GM21381 (cell line): ENCODE data around the gene MYO18B.

Experiments used
- ATAC-seq: cut with Tn5 transposase; IDR thresholded peaks from one replicate; pipeline ENCODE4 v1.9.1; 2021; ENCODE audit warnings: mild to moderate bottlenecking, moderate library complexity; ENCODE audit not compliant: unreplicated experiment

MYO18B gene

DNA sequence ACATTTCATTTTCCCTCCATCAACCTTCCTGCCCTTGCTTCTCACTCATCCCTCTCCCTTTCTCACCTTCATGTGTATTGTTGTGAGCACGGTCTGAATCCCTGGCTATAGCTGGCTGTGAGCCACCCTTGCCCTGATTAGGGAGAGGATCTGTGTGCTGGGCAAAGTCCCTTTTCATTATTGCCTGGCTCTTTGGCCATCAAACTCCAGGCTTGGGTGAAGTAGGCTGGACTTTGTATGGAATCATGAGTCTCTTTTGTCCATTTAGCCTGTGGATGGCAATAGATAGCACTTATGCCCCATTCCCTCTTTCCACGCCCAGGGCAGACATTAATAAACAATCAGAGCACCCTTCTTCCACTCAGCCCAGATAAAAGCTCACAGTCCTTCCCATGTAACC is 6.7 kb downstream of the MYO18B start:
- no peak for ATAC-seq

DNA sequence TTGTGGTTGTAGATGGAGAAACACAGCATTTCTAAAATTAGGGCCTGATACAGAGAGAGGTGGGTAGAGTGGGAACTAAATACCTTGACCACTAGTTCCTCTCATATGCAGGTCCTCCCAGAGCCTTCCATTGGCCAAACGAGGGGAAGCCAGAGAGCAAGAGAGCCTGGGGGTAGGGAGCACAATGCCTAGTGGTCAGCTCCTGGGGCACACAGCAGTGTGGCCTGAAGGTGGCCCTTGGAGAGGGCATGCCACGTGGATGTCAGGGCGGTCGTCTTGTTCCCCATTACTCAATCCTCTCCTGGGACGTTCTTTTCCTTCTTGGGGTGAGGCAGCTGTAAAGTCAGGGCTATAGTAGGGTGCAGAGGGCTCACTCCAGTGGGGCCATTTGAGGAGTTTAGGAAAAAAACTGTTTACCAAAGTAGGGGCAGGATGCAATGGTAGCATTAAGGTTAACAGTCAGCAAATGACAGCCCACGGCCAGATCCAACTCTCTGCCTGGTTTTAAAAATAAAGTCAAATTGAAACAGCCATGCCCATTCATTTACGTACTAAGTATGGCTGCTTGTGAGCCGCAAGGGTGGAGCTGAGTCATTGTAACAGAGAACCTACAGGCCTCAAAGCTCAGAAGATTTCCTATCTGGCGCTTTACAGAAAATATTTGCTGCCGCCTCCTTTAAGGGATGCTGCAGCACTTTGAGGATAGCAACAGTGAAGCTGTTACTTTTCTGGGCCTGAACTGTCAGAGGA is 7.6 kb downstream of the MYO18B start:
- ATAC-seq, result no peak

DNA sequence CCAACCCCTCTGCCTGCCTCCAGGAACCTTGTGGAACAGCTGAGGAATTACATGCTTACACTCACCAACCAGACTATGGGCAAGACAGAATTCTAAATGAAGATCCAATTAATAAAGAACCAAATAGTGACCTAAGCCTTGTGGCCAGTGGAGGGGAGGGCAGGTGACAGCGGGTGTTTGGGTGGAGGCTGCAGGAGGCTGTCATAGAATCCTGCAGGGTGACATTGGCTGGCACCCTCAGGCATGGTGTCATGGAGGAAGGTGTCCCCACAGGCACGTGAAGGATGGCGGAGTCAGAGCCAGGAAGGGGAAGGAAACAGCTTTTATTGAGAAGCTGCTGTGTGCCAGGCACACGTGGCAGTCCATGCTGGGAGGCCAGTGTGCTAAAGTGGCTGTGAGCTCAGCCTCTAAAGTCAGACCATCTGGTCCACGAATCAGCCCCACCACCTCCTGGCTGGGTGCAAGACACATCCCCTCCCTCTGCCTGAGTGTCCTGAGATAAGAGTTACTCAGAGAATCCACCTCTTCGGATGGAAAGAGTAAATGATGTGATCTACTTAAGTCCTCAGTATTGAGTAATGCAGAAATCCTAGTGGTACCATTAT is 8.7 kb downstream of the MYO18B start:
- ATAC-seq, result no peak

DNA sequence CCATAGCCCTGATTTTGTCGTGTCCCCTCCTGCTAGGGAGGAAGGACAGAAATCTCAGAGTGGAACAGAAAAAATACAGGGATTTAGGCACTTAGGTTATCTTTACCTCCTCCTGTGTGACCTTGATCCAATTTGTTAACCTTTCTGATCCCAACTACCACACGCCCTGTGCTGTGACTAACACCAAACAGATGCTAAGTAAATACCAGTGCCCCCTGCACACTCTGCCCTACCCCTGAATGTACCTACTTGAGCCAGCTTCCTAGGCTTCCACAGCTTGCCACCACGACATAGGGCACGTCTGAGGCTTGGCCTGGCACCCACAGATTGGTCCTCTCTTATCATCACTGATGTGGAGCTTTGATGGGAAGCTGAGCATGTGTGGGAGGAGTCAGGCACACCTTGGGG is 9.2 kb downstream of the MYO18B start:
- no peak for ATAC-seq

DNA sequence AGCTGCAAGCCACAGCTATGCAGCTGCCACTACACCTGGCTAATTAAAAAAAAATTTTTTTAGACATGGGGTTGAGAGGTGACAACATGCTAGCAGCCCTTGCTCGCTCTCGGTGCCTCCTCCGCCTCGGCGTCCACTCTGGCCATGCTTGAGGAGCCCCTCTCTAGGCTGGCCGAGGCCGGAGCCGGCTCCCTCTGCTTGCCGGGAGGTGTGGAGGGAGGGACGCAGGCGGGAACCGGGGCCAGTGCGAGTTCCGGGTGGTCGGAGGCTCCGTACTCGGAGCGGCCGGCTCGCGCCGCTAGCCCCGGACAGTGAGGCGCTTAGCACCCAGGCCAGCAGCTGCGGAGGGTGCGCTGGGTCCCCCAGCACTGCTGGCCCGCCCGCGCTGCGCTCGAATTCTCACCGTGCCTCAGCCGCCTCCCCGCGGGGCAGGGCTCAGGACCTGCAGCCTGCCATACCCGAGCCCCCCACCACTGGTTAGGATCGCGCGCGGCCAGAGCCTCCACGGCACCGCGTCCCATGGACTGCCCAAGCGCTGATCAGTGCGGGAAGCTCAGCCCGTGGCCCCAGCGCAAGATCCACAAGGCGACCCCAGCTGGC is 10.7 kb downstream of the MYO18B start:
- no peak for ATAC-seq

DNA sequence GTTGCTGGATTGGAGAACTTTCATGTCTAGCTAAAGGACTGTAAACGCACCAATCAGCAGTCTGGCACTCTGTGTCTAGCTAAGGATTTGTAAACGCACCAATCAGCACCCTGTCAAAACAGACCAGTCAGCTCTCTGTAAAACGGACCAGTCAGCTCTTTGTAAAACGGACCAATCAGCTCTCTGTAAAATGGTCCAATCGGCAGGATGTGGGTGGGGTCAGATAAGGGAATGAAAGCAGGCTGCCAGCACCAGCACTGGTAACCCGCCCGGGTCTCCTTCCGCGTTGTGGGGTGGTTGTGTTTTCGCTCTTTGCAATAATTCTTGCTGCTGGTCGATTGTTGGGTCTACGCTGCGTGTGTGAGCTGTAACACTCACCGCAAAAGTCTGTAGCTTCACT is 11.3 kb downstream of the MYO18B start:
- ATAC-seq, result no peak

DNA sequence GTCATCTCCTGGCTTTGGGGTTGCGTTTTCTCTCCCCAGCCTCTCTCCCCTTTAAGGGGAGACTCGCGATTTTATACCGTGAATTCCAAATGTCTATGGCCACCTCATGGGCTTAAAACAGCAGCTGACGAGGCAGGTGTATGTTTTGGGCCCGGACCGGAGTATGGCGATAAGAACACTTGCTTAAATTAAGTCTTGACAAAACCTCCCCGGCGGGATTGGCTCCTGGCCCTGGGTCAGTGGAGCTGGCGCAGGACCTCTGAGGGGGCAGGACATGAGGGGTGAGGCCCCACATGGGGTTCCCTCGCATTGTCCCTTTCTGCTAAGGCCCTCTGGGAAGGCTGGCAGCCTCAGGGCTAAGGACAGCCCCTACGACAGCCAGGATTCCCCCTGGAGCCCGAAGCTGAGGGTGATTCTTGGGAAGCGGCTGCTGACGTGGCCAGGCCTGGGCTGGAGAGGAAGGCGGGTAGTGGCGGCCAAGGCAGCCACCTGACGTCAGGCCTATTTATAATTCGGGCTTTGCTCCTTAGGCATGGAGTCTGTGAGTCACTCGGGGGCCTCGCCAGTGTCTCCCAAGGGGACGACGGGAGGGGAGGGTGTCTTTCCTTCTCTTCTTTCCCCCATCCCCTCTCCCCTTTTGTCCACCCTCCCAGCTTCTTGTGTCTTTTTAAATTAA is 12.7 kb downstream of the MYO18B start:
- ATAC-seq, result no peak

DNA sequence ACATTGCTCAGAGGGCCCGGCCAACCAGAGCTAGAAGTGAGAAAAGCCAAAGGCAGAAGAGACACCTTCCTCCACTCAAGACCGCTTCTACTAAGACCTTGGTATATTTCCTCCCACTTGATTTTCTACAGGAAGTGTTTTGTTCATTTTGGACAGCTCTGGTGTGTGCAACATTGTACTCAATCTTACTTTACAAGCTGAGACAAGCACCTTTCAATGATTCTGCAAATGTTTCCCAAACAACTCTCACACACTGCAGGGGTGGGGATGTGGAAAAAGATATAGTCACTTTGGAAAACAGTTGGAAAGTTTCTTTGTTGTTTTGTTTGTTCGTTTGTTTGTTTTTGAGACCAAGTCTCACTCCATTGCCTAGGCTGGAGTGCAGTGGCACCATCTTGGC is 15.7 kb downstream of the MYO18B start:
- ATAC-seq, result no peak

DNA sequence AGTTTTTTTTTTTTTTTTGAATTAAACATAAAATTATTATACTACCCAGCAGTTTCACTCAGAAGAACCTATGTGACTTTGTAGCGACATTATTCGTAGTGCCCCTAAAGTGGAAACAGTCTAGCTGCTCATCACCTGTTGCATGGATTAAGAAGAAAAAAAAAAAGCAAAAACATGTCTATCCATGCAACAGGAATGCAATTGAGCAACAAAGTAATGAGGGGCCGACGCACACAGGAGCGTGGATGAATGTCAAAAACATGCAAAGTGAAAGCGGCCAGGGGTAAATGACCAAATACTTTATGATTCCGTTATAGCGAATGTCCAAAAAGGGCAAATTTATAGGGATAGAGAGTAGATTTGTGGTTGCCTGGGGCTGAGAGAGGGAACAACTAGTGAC is 16.3 kb downstream of the MYO18B start:
- no peak for ATAC-seq

DNA sequence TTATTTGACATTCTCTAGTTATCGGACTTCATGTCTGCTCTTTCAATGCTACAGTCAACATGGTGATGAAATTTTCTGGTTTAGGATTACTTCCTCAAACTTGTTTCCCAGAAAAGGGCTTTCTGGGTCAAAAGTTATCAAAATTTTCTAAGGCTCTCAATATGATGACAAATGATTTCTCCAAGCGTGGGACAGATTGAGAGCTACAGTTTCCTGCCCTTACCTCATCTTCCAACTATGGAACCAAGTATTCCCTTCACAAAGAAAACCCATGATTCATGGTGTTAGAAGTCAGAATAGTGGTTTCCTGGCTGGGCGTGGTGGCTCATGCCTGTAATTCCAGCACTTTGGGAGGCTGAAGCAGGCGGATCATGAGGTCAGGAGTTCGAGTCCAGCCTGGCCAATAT is 17.8 kb downstream of the MYO18B start:
- no peak for ATAC-seq

DNA sequence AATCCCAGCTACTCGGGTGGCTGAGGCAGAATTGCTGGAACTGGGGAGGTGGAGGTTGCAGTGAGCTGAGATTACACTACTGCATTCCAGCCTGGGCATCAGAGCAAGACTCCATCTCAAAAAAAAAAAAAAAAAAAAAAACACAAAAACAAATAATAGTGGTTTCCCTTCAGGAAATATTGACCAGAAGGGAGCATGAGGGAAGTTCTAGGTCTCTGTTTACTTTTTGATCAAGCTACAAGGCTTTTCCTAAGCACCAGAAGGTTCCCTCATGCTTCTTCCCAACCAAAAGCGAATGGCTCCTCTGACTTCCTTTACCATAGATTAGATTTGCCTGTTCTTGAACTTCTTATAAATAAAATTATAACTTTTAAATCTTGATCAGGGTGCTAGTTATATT is 18.3 kb downstream of the MYO18B start:
- ATAC-seq, result no peak

DNA sequence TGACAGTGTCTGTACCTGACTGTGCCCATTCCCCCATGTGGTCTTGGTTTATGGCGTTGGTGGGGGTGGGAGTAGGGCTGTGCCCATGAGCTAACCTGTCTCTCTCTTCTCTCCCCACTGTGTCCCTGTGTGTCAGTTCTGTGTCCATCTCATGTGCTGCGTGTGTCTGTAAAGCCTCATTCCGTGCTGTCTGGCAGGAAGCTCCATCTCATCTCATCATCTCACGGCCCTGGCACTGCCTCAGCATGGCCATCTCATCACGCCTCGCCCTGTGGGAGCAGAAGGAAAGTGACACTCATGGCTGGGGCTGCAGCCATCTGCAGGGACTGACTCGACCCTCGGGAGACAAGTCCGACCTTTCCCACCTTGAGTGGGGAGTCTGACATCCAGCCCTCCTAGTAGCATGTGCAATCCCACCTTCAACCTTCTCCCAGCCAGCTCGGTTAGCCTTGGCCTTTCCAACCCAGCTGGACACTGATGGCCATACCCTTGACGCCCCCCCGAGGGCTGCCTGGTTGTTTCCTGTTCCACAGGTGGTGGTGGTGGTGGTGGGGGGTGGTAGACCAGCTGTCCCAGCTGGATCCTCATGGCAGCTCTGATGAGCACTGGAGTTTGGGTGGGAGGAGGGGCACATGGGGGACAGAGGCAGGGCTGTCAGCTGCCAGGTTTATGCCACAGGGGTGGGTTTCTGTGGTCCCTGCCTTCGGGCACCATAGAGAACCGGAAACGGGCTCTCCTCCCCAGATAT is 19.0 kb downstream of the MYO18B start:
- no peak for ATAC-seq

DNA sequence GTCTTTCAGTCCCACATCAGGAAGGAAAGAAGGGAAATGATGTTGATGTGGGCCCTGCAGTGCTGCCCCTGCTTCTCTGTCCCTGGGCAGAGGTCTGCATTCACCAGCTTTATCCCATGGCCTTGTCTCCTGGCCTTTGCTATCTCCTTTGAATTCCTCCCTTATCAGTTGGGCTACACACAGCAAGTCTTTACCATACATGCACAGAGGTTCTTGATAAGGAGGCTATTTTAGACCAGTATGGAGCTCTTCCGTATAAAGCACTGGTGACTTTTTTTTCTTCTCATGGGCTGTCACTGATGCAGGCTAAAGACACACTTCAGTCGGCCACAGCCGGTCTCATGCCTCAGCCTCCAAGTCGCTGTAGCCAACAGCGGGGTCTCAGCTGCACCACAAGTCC is 20.2 kb downstream of the MYO18B start:
- no peak for ATAC-seq

DNA sequence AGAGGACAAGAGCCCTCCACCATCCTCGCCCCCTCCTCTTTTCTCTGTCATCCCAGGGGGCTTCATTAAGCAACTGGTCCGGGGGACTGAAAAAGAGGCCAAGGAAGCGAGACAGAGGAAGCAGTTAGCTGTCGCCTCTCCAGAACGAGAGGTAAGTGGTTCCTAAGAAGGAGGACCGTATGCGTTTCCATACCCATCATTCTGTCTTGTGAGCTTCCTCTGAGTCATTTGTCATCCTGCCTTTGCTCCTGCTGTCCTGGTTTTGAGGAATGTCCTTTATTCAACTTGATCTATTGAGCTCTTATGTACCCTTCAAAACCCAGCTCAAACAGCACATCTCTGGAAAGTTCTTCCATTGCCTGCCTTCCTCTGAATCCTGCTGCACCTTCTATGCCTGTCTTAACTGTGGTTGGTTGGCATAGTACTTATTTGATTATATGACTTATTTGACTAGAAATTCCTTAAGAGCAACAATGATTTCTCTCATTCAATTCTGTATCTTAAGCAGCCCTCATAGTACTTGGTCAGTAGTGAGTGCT is 21.3 kb downstream of the MYO18B start:
- ATAC-seq, result no peak

DNA sequence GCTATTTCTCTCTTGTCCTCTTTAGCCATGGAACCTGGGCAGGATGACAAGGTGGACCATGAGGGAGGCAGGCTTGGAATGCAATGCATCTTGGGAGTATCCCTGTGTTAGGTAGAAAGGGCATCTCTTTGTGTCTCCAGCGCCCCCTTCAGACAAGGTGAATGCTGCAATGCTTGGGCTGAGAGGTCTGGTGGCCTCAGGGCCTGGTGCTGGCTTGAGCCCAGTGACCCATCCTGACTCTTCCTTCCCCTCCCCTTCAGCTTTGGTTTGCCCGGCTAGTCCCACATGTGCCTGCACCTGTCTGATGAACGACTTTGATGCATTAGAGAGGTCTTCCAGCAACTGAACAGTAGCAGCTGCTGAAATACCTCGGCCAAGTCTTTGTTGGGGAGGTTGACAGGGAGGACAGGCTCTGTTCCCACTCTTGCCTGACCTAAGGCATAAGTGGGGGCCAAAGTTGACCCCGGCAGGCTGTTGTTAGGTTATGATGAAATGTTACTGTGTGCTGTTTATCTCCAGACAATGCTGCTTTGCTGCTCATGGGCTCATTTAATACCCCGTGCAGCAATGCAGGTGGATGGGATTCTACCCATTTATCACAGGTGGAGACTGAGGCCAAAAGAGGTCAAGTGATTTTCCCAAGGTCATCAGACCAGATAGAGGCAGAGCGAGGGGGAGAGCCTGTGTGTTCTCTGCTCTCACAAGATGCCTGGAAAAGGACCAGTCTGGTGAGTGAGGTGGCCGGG is 22.5 kb downstream of the MYO18B start:
- ATAC-seq, result no peak

DNA sequence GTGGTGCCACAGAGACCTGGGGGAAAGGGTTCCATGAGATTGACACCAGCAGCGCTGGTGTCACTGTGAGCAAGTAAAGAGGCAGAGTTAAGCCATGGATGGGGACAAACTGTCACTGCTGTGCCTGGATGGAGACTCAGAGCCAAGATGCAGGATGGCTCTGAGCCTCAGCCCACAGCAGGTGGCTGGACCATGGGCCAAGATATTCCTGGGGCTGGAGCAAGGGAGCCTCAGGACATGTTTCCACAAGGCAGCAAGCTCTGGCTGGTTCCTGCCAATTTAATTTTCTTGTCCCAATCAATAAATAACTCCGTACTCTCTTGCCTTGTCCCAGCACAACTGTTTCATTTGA is 23.0 kb downstream of the MYO18B start:
- no peak for ATAC-seq

DNA sequence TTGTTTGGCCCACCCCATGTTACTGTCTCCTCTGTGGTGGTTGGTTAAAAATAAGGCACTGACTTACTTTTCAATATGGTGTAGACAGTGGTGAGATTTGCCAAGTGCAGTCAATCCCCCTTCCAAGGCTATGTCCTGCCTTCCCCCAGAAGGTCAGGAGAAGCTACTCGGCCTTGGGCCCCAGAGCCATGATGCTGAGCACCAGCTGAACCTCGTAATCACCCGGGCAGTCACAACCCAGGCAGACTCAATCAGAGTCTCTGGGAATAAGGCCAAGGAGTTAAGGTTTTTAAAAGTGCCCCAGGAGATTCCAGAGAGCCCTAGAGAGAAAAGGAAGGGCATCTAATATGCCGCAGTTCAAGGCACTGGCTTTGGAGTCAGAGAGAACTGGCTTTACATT is 23.8 kb downstream of the MYO18B start:
- no peak for ATAC-seq

DNA sequence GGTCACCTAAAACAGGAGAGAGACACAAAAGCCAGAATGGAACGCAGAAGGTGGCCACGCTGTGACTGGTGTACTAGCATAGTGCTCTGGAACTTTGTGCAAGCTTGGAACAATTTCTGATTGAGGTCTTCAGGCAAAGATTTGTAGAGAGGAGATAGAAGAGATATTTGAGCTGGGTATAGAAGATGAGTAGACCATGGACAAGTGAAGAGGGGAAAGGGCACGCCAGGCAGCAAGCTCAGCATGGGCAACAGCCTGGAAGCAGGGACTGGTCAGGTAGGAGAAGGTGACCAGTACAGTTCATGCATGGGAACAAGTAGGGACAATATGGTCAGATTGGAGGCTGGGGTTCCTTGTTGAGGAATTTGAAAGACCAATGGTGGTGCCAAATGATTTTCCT is 24.4 kb downstream of the MYO18B start:
- no peak for ATAC-seq

DNA sequence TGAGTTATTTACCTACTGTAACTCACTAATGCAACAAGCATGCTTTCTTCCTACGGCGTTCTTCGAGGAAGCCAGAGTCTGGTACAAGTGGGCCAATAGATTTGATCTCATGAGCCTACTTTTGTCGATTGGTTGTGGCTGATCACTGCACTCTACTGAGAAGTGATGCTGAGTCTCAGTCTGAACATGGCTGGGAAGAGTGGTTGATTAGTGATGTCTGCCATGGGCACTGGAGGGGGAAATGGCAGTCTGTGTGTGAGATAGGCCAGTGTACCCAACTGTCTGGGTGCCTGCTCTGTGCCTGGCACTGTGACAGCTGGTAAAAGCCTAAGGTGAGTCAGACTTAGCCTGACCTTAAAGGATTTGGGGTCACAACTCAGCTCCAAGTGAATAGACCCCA is 28.3 kb downstream of the MYO18B start:
- no peak for ATAC-seq

DNA sequence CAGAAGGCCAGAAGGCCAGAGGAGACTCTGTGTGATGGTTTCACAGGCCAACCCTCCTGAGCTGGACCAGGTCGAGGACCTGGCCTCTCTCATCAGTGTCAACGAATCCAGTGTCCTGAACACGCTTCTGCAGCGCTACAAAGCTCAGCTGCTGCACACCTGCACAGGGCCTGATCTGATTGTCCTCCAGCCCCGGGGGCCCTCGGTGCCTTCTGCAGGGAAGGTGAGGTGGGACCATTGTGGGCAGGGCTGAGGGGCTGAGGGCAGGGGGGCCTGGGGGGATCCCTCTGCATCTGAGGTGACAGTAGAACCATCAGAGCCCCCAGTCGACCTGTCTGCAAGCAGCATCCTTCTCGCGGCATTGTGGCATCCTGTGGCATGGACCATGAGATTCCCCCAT is 30.3 kb downstream of the MYO18B start:
- no peak for ATAC-seq
